GM23338 (cell line): Measurements from ENCODE around the gene EGLN2.
"Not testable (repeated sequence)": the region's sequence is repeated elsewhere in the genome, so short reads cannot be mapped to it uniquely, and the experiment has no call there.

ENCODE experiments used
- CREB1 ChIP-seq: fragments of 250-450 bp; sonication (Bioruptor Pico); IDR thresholded peaks from 2 replicates; pipeline ENCODE4 v1.5.0; 2020; ENCODE audit warnings: low read depth, mild to moderate bottlenecking, moderate library complexity
- CTCF ChIP-seq, 2 experiments: fragments of 200-600 bp in 1 of 2; sonication (generic) in 1 of 2; conservative IDR thresholded peaks; 2 replicates each; pipeline versions ENCODE4 v1.5.1 to v1.6.1; 2016 to 2017; ENCODE audit warnings: antibody characterized with exemption in 2 of 2, low read depth in 2 of 2, mild to moderate bottlenecking in 2 of 2, moderate library complexity in 1 of 2
- ETS1 ChIP-seq: IDR thresholded peaks from 2 replicates; pipeline ENCODE4 v1.6.1; 2016; ENCODE audit warnings: antibody characterized with exemption
- EZH2 ChIP-seq: fragments of 200-600 bp; sonication (generic); IDR thresholded peaks from one replicate; pipeline ENCODE4 v1.8.0; 2017; ENCODE audit warnings: antibody characterized with exemption, mild to moderate bottlenecking, low read depth; ENCODE audit not compliant: unreplicated experiment
- EZH2phosphoT487 ChIP-seq: fragments of 200-600 bp; sonication (generic); IDR thresholded peaks from one replicate; pipeline ENCODE4 v1.8.1; 2018; ENCODE audit warnings: antibody characterized with exemption; ENCODE audit not compliant: unreplicated experiment
- JUNB ChIP-seq: IDR thresholded peaks from one replicate; pipeline ENCODE4 v1.6.1; 2016; ENCODE audit warnings: antibody characterized with exemption; ENCODE audit not compliant: unreplicated experiment
- NANOG ChIP-seq: IDR thresholded peaks from 2 replicates; pipeline ENCODE4 v1.6.1; 2016; ENCODE audit warnings: antibody characterized with exemption, borderline replicate concordance
- POLR2AphosphoS5 ChIP-seq: IDR thresholded peaks from 2 replicates; pipeline ENCODE4 v1.6.1; 2016; ENCODE audit warnings: antibody characterized with exemption, low read depth
- REST ChIP-seq: IDR thresholded peaks from one replicate; pipeline ENCODE4 v1.6.1; 2018; ENCODE audit warnings: antibody characterized with exemption; ENCODE audit not compliant: unreplicated experiment
- STAT1 ChIP-seq: IDR thresholded peaks from one replicate; pipeline ENCODE4 v1.6.1; 2016; ENCODE audit warnings: antibody characterized with exemption; ENCODE audit not compliant: unreplicated experiment
- ZNF114 ChIP-seq: fragments of 250-450 bp; sonication (Bioruptor Pico); IDR thresholded peaks from 2 replicates; pipeline ENCODE4 v1.5.0; 2020; ENCODE audit warnings: mild to moderate bottlenecking, moderate library complexity

- not testable (repeated sequence) for TF ChIP-seq CTCF (conservative IDR thresholded peaks at IDR 0.05; ENCODE audit: low read depth in 2 of 2); EZH2phosphoT487; EZH2; POLR2AphosphoS5; CREB1; ETS1; REST; JUNB; STAT1; NANOG; ZNF114
Measured at GRCh38 chr19:40842997-40843652, 44.1 kb downstream of the EGLN2 start.
